Activated CD8-positive, alpha-beta memory T cell treated with anti-CD3 and anti-CD28 coated beads, Interleukin-2, amount 10 ng/mL, durations not matched to agents 7 days and 5 days (primary cell): Measurements from ENCODE around the gene HTR3B. TPM values are rescaled to one million over a fixed set of nuclear protein-coding genes. Genes with fewer than 3 reads are reported as not detected.

Experiments used
- ATAC-seq: fragments of 150-1000 bp; cut with Tn5 transposase; one replicate; pipeline ENCODE4 v1.10.0; 2021; ENCODE audit warnings: moderate library complexity
- CTCF ChIA-PET: fragments of 350-600 bp; sonication (Branson Sonifier 250); formaldehyde crosslinking; loops from one replicate; lab custom pipeline; 2021; ENCODE audit warnings: antibody characterized with exemption; lab: Charles Lee
- DNase-seq: peaks from one replicate; pipeline ENCODE4 v3.0.0-alpha.2; 2020
- H3K27ac Mint-ChIP-seq: one replicate; pipeline ENCODE4 v1.8.0; 2021; ENCODE audit warnings: mild to moderate bottlenecking, mixed read lengths
- H3K27me3 Mint-ChIP-seq: one replicate; pipeline ENCODE4 v1.8.0; 2021; ENCODE audit warnings: mixed read lengths
- H3K36me3 Mint-ChIP-seq: one replicate; pipeline ENCODE4 v1.8.0; 2021; ENCODE audit warnings: mild to moderate bottlenecking, mixed read lengths
- H3K4me1 Mint-ChIP-seq: one replicate; pipeline ENCODE4 v1.8.0; 2021; ENCODE audit warnings: mixed read lengths
- H3K4me3 Mint-ChIP-seq: one replicate; pipeline ENCODE4 v1.8.0; 2021; ENCODE audit warnings: mild to moderate bottlenecking, moderate library complexity, mixed read lengths
- H3K9me3 Mint-ChIP-seq: one replicate; pipeline ENCODE4 v1.8.0; 2022; ENCODE audit warnings: low read depth, mixed read lengths
- total RNA-seq, 2 experiments: library from RNA; stranded (reverse); gene quantifications; one replicate each; pipeline ENCODE4 v1.2.3, GENCODE V29; 2021

HTR3B gene
- total RNA-seq, 2 experiments from 2014 or later = not detected

DNA sequence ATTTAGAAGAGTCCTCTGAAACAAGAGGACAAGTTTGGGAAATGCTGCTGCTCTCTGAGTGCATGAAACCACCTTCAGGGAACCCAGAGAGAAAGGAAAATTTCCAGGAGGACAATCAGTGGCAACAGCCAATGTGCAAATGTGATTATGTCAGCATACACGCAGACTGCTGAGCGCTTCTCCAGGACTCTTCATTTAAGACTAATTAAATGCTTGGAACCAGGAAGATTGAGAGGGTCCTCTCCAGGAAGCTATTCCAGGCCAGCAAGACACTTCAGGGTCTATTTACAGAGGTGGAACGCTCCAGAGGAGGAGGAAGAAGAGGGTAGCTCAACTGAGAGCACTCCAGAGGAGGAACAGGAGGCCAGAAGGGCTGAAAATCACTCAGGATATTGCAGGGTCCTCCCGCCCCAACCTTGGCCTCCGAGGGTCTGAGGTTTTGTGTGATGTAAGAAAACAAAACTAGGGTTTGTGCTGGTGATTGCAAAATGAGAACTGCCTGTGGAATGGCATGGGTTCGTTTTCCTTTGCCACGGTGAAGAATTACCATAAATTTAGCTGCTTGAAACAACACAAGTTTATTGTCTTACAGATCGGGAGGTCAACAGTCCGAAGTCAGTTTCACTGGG, 56.2 kb downstream of the HTR3B start:
- Mint-ChIP-seq H3K4me1 (no peaks in the 10 kb centered on the region), H3K27ac (no peak overlapping the region), H3K36me3 (no peaks in the 10 kb centered on the region), H3K27me3 (no peaks in the 10 kb centered on the region), H3K9me3 (no peaks in the 10 kb centered on the region), H3K4me3 (no peak overlapping the region)
- DNase-seq = no peak
- no peak for ATAC-seq
- CTCF ChIA-PET = interaction anchor here (1.4 kb wide), 1 partner anchor 31 kb away, joined by 3 read pairs; no protein-coding TSS in a partner anchor

DNA sequence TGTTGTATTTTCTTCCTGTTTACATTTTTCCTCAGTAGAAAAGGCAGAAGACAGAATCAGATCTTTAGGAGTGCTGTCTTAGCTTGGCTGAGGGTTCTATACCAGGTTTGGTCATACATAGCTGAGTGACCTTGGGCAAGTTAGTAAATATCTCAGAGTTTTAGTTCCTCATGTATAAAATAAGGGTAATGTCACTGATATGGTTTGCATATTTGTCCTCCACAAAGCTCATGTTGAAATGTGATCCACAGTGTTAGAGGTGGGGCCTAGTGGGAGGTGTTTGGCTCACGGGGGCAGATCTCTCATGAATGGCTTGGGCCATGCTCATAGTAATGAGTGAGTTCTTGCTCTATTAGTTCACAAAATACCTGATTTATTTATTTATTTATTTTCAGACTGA, 62.8 kb downstream of the HTR3B start:
- Mint-ChIP-seq H3K9me3 (no peaks in the 10 kb centered on the region), H3K4me3 (no peak overlapping the region), H3K4me1 (no peaks in the 10 kb centered on the region), H3K36me3 (no peaks in the 10 kb centered on the region), H3K27ac (no peak overlapping the region), H3K27me3 (peaks cover 6% of the 10 kb centered on the region)
- CTCF ChIA-PET = interaction anchor here (1.0 kb wide), 1 partner anchor 12 kb away, joined by 3 read pairs; no protein-coding TSS in a partner anchor
- ATAC-seq = no peak
- DNase-seq = no peak

DNA sequence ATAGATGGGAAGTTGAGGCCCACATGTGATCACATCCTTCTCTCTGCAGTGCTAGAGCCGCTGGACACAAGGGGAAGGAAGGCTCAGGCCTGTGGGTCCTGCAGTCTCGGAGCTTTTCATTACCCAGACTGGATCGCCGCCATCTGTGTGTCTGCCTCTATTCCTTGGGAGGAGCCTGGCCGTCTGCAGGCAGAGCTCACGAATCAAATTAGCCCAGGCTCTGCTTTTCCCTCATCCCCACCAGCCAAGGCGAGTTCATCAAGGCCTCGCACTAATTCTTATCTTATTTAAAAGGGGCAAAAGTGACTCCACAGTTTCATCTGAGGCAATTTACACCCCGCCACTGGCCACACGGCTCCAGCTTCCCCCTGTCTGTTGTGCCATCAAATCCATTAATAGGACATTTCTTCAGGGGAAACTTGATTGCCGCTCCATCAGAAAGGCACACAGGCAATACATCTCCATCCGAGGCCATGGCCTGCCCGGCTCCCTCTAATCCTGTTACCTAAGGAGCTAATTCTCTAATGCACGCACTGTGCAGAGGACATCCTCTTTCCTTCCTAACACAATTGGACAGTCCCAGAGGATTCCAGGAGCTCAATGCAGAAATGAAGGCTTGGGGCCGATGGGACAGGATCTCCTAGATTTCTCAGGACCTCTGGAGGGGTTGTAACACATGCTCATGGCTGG, 67.1 kb downstream of the HTR3B start:
- Mint-ChIP-seq H3K9me3 (no peaks in the 10 kb centered on the region), H3K4me3 (no peak overlapping the region), H3K27me3 (peaks cover 13% of the 10 kb centered on the region), H3K4me1 (no peaks in the 10 kb centered on the region), H3K27ac (no peak overlapping the region), H3K36me3 (no peaks in the 10 kb centered on the region)
- DNase-seq (no peak), ATAC-seq (no peak)
- CTCF ChIA-PET = interaction anchor here (1.6 kb wide), 1 partner anchor 75 kb away, joined by 4 read pairs; no protein-coding TSS in a partner anchor

DNA sequence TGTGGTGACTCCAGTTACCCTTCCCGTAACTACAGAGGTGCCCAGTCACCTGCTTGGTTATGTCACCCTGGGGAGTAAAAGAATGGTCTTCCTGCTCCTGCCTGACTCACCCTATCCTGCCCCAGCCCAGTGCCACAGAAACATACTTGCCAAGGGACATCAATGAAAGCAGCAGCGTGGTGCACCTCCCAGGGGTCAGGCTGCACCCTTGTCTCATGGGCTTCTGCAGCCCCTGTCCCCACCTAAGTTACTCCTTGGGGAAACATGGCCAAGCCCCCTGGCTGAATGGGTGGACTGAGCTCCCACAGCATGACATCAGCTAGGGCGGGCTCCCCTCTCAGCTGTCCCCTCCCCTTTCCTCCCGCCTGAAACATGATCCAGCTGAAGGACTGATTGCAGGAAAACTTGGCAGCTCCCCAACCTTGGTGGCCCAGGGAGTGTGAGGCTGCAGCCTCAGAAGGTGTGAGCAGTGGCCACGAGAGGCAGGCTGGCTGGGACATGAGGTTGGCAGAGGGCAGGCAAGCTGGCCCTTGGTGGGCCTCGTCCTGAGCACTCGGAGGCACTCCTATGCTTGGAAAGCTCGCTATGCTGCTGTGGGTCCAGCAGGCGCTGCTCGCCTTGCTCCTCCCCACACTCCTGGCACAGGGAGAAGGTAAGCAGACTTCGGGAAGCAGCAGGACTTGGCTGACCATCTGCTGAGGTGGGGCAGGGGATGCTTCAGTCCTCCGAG, 70.3 kb downstream of the HTR3B start, which contains the start of gene HTR3A:
HTR3A (plus strand) TSS at position 368 of the 730 bp plus-strand sequence; CDS start at position 586, 218 bp downstream.
- Mint-ChIP-seq H3K4me1 (peaks cover 11% of the 10 kb centered on the region), H3K4me3 (no peak within 1 kb of the TSS), H3K9me3 (no peaks in the 10 kb centered on the region), H3K27ac (no peak within 1 kb of the TSS), H3K27me3 (peaks cover 13% of the 10 kb centered on the region), H3K36me3 (no peaks in the 10 kb centered on the region)
- ATAC-seq = no peak
- DNase-seq = no peak
- CTCF ChIA-PET = no interaction called here

DNA sequence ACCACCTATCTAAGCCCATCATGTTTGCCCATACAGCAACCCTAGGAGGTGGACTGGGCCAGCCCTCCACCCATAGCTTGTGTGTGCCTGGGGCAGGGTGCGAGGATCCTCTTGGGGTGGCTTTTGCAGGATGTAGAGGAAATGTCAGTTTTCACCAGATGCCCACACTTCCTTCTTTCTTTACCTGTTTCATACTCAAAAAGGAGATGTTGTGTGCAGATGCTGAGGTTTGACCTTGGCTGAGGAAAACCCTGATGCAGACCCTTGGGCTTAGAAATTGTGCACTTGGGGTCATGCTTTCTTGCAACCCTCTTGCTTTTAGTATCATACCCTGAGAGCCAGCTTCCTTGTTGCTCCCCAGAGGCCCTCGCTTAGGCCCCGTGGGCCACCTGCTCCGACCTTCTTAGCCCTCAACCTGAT, 72.5 kb downstream of the HTR3B start:
- peaks cover 11% of the 10 kb centered on the region for H3K4me1 Mint-ChIP-seq
- CTCF ChIA-PET = interaction anchor here (1.1 kb wide), 1 partner anchor 81 kb away, joined by 4 read pairs; no protein-coding TSS in a partner anchor
- ATAC-seq (no peak), DNase-seq (no peak)
- no peaks in the 10 kb centered on the region for H3K9me3 Mint-ChIP-seq
- no peaks in the 10 kb centered on the region for H3K36me3 Mint-ChIP-seq
- no peak overlapping the region for H3K4me3 Mint-ChIP-seq
- H3K27me3 Mint-ChIP-seq = peaks cover 16% of the 10 kb centered on the region
- no peak overlapping the region for H3K27ac Mint-ChIP-seq

DNA sequence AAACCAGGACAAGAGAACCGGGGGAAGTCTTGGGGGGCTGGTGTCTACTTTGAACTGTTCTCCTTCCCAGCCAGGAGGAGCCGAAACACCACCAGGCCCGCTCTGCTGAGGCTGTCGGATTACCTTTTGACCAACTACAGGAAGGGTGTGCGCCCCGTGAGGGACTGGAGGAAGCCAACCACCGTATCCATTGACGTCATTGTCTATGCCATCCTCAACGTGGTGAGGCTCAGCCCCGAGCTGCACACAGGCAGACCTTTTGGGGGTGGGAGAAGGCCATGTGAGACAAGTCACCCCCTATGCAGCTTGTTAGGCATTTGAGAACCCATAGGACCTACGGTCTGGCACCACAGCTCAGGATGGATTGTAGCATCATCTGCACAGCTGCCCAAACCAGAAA, 73.1 kb downstream of the HTR3B start:
- DNase-seq = no peak
- Mint-ChIP-seq H3K9me3 (no peaks in the 10 kb centered on the region), H3K27ac (no peak overlapping the region), H3K36me3 (no peaks in the 10 kb centered on the region), H3K4me3 (no peak overlapping the region), H3K4me1 (peaks cover 11% of the 10 kb centered on the region), H3K27me3 (peaks cover 12% of the 10 kb centered on the region)
- ATAC-seq = no peak
- CTCF ChIA-PET = interaction anchor here (0.5 to 1.1 kb wide), 2 partner anchors 27 to 82 kb away, joined by 3 to 4 read pairs; no protein-coding TSS in a partner anchor

DNA sequence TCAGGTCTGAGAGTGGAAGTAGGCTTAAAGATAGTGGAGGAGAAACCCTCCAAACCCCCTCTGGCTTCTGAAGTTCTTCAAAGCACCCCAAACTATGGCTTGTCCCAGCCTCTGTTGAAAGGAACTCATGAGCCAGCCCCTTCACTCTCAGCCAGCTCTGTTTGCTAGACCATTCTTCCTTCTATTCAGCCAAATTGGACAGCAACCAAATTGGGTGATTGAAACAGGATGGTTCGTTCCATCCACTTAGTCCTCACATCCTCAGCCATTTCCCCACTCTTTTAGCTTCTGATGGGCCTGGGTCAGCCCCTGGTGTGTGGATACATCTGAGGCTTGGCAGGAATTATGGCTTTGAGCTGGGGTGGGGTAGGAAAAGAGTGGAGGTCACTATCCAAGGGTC, 74.8 kb downstream of the HTR3B start:
- DNase-seq = no peak
- Mint-ChIP-seq H3K27me3 (peaks cover 16% of the 10 kb centered on the region), H3K27ac (no peak overlapping the region), H3K36me3 (no peaks in the 10 kb centered on the region), H3K4me3 (no peak overlapping the region), H3K9me3 (no peaks in the 10 kb centered on the region), H3K4me1 (peaks cover 11% of the 10 kb centered on the region)
- no peak for ATAC-seq
- CTCF ChIA-PET = interaction anchor here (1.0 to 2.1 kb wide), 3 partner anchors 11 to 282 kb away, joined by 3 to 9 read pairs (median 5); no protein-coding TSS in a partner anchor

DNA sequence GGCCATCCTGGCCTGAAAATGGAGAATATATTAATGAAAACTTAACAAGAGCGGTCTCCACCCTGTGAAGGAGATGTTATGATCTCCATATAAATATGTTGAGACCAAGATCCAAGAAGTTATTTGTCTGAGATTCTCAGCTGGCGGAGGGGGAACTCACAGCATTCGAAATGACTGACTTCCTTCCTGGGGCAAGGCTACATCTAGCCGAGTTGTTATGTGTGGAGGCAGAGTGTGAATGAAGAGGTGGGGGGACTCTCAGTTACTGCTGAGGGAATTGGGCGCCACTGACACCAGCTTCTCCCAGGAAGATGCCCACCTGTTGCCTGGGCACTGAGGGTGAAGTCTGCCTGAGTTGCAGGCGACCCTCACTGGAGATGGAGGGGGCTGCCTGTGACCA, 76.2 kb downstream of the HTR3B start:
- Mint-ChIP-seq H3K27ac (no peak overlapping the region), H3K27me3 (peaks cover 13% of the 10 kb centered on the region), H3K36me3 (no peaks in the 10 kb centered on the region), H3K4me1 (peaks cover 11% of the 10 kb centered on the region), H3K9me3 (no peaks in the 10 kb centered on the region), H3K4me3 (no peak overlapping the region)
- no peak for DNase-seq
- ATAC-seq = no peak
- CTCF ChIA-PET = interaction anchor here (1.9 kb wide), 1 partner anchor 281 kb away, joined by 5 read pairs; no protein-coding TSS in a partner anchor

DNA sequence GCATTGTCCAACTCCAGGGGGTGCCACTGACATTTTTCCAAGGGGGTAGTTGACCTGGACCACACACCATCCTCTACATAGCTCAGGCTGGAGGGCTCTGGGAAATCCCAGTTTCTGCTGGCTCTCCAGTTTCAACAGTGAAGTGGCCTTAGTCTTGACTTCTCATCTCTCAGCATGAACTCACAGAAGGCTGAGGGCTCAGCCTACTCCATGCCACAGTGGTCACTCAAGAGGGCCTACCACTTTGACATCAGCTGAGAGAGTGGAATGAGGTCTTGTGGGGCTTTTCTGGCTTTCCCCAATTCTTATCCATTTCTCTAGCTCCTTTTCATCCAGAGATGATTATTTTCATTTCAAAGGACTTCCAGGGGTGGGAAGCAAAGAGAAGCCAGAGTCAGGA, 77.7 kb downstream of the HTR3B start:
- CTCF ChIA-PET = no interaction called here
- Mint-ChIP-seq H3K4me3 (no peak overlapping the region), H3K27me3 (peaks cover 13% of the 10 kb centered on the region), H3K36me3 (no peaks in the 10 kb centered on the region), H3K27ac (no peak overlapping the region), H3K9me3 (no peaks in the 10 kb centered on the region), H3K4me1 (peaks cover 4% of the 10 kb centered on the region)
- no peak for DNase-seq
- no peak for ATAC-seq

DNA sequence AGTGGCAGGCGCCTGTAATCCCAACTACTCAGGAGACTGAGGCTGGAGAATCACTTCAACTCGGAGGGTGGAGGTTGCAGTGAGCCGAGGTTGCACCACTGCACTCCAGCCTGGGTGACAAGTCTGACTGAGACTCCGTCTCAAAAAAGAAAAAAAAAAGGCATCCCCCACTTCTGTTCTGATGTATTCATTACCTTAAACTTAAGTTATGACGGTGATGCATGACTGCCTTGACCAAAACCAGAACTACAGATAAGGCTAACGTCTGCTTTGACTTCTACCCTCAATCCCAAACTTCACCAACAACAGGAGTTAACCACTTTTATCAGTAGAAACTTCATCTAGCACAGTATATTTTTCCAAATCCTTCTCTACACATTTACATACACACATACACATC, 80.2 kb downstream of the HTR3B start:
- H3K27ac Mint-ChIP-seq = no peak overlapping the region
- CTCF ChIA-PET = interaction anchor here (0.5 kb wide), 1 partner anchor 276 kb away, joined by 3 read pairs; no protein-coding TSS in a partner anchor

DNA sequence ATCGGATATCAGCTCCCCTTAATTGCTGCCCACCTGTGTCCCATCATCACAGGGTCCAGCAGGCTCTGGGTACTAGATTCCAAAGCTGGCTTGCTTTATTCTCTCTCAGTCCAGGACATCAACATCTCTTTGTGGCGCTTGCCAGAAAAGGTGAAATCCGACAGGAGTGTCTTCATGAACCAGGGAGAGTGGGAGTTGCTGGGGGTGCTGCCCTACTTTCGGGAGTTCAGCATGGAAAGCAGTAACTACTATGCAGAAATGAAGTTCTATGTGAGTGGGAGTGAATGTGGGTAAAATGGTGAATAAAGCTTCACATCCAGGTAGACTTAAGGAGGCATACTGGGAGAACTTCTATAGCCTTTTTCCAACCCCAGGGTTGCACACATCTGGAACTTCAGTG, 81.3 kb downstream of the HTR3B start:
- CTCF ChIA-PET = no interaction called here
- Mint-ChIP-seq H3K27me3 (peaks cover 4% of the 10 kb centered on the region), H3K27ac (no peak overlapping the region), H3K36me3 (no peaks in the 10 kb centered on the region), H3K4me1 (no peaks in the 10 kb centered on the region), H3K9me3 (no peaks in the 10 kb centered on the region), H3K4me3 (no peak overlapping the region)
- DNase-seq (no peak), ATAC-seq (no peak)

More for the DNA sequence above, 80.2 kb downstream of the HTR3B start:
- no peak for ATAC-seq
- no peak for DNase-seq
- Mint-ChIP-seq H3K4me1 (no peaks in the 10 kb centered on the region), H3K9me3 (no peaks in the 10 kb centered on the region), H3K4me3 (no peak overlapping the region), H3K27me3 (peaks cover 13% of the 10 kb centered on the region), H3K36me3 (no peaks in the 10 kb centered on the region)

DNA sequence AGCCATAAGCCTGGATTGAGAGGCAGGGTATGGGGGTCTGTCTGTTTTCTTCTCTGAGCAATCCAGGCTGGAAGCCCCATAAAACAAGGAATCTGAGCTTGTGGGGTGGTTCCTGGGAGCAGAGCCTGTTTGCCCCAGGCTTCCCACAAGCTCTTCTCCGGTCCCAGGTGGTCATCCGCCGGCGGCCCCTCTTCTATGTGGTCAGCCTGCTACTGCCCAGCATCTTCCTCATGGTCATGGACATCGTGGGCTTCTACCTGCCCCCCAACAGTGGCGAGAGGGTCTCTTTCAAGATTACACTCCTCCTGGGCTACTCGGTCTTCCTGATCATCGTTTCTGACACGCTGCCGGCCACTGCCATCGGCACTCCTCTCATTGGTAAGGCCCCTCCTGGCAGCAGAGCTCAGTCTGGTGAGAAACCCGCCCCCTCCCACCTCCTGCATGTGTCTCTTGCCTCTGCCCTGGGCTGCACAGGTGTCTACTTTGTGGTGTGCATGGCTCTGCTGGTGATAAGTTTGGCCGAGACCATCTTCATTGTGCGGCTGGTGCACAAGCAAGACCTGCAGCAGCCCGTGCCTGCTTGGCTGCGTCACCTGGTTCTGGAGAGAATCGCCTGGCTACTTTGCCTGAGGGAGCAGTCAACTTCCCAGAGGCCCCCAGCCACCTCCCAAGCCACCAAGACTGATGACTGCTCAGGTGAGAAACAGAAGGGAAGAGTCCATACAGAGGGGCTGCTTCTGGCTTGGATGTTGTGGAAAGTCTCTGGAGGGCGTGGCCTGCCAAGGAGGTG, 82.0 kb downstream of the HTR3B start:
- no peak overlapping the region for H3K4me3 Mint-ChIP-seq
- CTCF ChIA-PET = interaction anchor here (1.5 kb wide), 1 partner anchor 274 kb away, joined by 6 read pairs; no protein-coding TSS in a partner anchor
- H3K4me1 Mint-ChIP-seq = no peaks in the 10 kb centered on the region
- no peak overlapping the region for H3K27ac Mint-ChIP-seq
- peaks cover 7% of the 10 kb centered on the region for H3K27me3 Mint-ChIP-seq
- H3K9me3 Mint-ChIP-seq = no peaks in the 10 kb centered on the region
- H3K36me3 Mint-ChIP-seq = no peaks in the 10 kb centered on the region
- no peak for ATAC-seq
- DNase-seq = no peak
